ENCODE measurements around the gene KREMEN2. TPM values are rescaled to one million over a fixed set of nuclear protein-coding genes. Genes with fewer than 3 reads are reported as not detected.

Gene KREMEN2
- total RNA-seq, 4 donors from 2014 or later: not detected

GRCh38 chr16:2990891-2991290 is 26.8 kb downstream of the KREMEN2 start:
- Histone ChIP-seq H3K9me3 (no peaks in the 10 kb centered on the region), H3K36me3 (no peaks in the 10 kb centered on the region), H3K4me3 (no peak overlapping the region), H3K27me3 (peaks cover 57% of the 10 kb centered on the region), H3K4me1 (peaks cover 0 to 3% (median 0%) of the 10 kb centered on the region in 3 donors), H3K27ac (no peak overlapping the region)
- no peak for TF ChIP-seq EP300 (IDR thresholded peaks at IDR 0.05)
- no peak for TF ChIP-seq CTCF (IDR thresholded peaks at IDR 0.05)
- no peak for TF ChIP-seq POLR2AphosphoS5 (IDR thresholded peaks at IDR 0.05)
- no peak for TF ChIP-seq POLR2A (IDR thresholded peaks at IDR 0.05)
- ATAC-seq: no peak
- WGBS, 2 donors (ENCODE audit: low coverage in 1 of 2): no CpG with 5 or more reads among the region's 10 CpGs

- TF ChIP-seq POLR2A (IDR thresholded peaks at IDR 0.05): no peak
- TF ChIP-seq EP300 (IDR thresholded peaks at IDR 0.05): no peak
- TF ChIP-seq POLR2AphosphoS5 (IDR thresholded peaks at IDR 0.05): no peak
- no peak for TF ChIP-seq CTCF (IDR thresholded peaks at IDR 0.05)
- H3K36me3 ChIP-seq: no peaks in the 10 kb centered on the region
- H3K27ac ChIP-seq: no peak overlapping the region
- no peaks in the 10 kb centered on the region for H3K9me3 ChIP-seq
- H3K4me1 ChIP-seq: no peaks in the 10 kb centered on the region
- WGBS, 2 donors (ENCODE audit: low coverage in 1 of 2): 82% methylated on average over 5 of the region's 12 CpGs; no CpG with 5 or more reads in 1 of the 2 donors
- no peak for ATAC-seq
- H3K4me3 ChIP-seq: no peak overlapping the region
- H3K27me3 ChIP-seq: peaks cover 63% of the 10 kb centered on the region
Observed at GRCh38 chr16:2991566-2992261, 27.6 kb downstream of the KREMEN2 start.

- peaks cover 62% of the 10 kb centered on the region for H3K27me3 ChIP-seq
- no peak overlapping the region for H3K4me3 ChIP-seq
- ATAC-seq: no peak
- no peak overlapping the region for H3K27ac ChIP-seq
- H3K36me3 ChIP-seq: no peaks in the 10 kb centered on the region
- WGBS, 2 donors (ENCODE audit: low coverage in 1 of 2): 61% methylated on average over 7 of the region's 14 CpGs; no CpG with 5 or more reads in 1 of the 2 donors
- no peaks in the 10 kb centered on the region for H3K9me3 ChIP-seq
- no peaks in the 10 kb centered on the region for H3K4me1 ChIP-seq
- no peak for TF ChIP-seq EP300 (IDR thresholded peaks at IDR 0.05)
- no peak for TF ChIP-seq POLR2AphosphoS5 (IDR thresholded peaks at IDR 0.05)
- TF ChIP-seq POLR2A (IDR thresholded peaks at IDR 0.05): no peak
- no peak for TF ChIP-seq CTCF (IDR thresholded peaks at IDR 0.05)
Observed at GRCh38 chr16:2992383-2993081, 28.5 kb downstream of the KREMEN2 start.

- Histone ChIP-seq H3K36me3 (no peaks in the 10 kb centered on the region), H3K4me3 (no peak overlapping the region), H3K27me3 (peaks cover 60% of the 10 kb centered on the region)
Observed at GRCh38 chr16:2996298-2996697, 32.2 kb downstream of the KREMEN2 start.

More at GRCh38 chr16:2996298-2996697, 32.2 kb downstream of the KREMEN2 start:
- H3K9me3 ChIP-seq: no peaks in the 10 kb centered on the region
- no peak for TF ChIP-seq CTCF (IDR thresholded peaks at IDR 0.05)
- TF ChIP-seq POLR2AphosphoS5 (IDR thresholded peaks at IDR 0.05): no peak
- TF ChIP-seq EP300 (IDR thresholded peaks at IDR 0.05): no peak
- no peak for TF ChIP-seq POLR2A (IDR thresholded peaks at IDR 0.05)
- H3K27ac ChIP-seq: no peak overlapping the region
- no peak for ATAC-seq
- no peaks in the 10 kb centered on the region for H3K4me1 ChIP-seq
- WGBS, 2 donors (ENCODE audit: low coverage in 1 of 2): no CpG with 5 or more reads among the region's 13 CpGs
